ENCODE data around the gene ANXA2.

ANXA2 gene

DNA sequence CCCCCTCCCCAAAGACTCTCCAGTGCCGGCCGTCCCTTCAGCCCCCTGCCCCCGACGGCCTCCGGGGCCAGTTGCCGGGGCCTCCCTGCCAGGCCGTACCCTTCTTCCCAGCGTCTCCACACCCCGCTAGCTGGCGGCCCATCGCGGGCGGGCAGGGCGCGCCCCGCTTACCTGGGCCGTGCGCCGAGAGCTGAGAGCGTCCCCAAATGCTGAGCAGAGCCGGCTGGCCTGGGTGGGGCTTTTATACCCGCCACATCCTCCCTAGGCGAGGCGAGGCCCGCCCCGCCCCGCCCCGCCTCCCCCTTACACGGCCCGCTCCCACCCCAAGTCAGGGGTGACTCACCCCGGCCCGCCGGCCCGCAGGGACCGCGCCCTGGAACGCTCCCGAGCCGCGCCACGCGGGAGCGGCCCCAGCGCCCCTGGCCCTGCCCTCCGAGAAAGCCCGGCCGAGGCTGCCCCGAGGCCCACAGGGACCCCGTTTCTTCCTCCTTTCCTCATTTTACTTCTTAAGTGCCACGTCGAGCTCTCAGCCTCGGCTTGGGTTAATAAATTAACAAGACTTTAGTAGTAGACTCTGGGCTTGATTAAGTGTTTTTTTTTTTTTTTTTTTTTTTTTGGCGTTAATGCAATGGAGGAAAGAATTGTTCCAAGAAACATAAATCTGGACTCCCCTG, at the start of gene ANXA2:
Gene ANXA2, minus strand, starts transcription at position 215 of the 674 bp plus-strand sequence. CDS start 11,911 bp downstream, outside the sequence.
- TF ChIP-seq, protein P1, sequence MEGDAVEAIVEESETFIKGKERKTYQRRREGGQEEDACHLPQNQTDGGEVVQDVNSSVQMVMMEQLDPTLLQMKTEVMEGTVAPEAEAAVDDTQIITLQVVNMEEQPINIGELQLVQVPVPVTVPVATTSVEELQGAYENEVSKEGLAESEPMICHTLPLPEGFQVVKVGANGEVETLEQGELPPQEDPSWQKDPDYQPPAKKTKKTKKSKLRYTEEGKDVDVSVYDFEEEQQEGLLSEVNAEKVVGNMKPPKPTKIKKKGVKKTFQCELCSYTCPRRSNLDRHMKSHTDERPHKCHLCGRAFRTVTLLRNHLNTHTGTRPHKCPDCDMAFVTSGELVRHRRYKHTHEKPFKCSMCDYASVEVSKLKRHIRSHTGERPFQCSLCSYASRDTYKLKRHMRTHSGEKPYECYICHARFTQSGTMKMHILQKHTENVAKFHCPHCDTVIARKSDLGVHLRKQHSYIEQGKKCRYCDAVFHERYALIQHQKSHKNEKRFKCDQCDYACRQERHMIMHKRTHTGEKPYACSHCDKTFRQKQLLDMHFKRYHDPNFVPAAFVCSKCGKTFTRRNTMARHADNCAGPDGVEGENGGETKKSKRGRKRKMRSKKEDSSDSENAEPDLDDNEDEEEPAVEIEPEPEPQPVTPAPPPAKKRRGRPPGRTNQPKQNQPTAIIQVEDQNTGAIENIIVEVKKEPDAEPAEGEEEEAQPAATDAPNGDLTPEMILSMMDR (conservative IDR thresholded peaks at IDR 0.05; ENCODE audit: low read depth, low read length) = no peak
- no peak for DNase-seq (ENCODE audit: low read depth)
- H3K4me3 ChIP-seq (ENCODE audit: low read length) = peak within 1 kb of the TSS; percentile 84

GRCh38 chr15:60444289-60444912, 46.6 kb upstream of the ANXA2 start:
- no peak for DNase-seq (ENCODE audit: low read depth)
- TF ChIP-seq, protein P1 (conservative IDR thresholded peaks at IDR 0.05; ENCODE audit: low read depth, low read length) = peak; percentile 70
- no peak overlapping the region for H3K4me3 ChIP-seq (ENCODE audit: low read length)

DNA sequence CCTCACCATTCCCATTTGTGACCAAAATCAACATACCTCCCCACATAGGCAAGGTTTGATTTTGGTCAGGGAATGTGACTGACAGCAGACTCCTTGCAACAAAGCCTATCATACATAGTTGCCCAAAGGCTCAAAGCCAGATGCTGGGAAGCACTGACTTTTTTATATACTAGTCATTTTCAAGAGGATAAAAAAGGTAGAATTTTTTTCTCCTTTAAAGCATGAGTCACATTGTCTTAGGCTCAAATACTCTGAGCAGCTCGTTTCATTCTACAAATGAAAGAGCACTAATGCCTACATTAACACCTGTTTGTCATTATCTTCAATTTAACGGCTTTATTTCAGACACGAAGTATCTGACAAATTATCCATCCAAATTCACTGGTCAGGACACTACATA, 45.0 kb upstream of the ANXA2 start:
- DNase-seq (ENCODE audit: low read depth) = no peak
- TF ChIP-seq, protein P1 (conservative IDR thresholded peaks at IDR 0.05; ENCODE audit: low read depth, low read length) = no peak
- no peak overlapping the region for H3K4me3 ChIP-seq (ENCODE audit: low read length)

DNA sequence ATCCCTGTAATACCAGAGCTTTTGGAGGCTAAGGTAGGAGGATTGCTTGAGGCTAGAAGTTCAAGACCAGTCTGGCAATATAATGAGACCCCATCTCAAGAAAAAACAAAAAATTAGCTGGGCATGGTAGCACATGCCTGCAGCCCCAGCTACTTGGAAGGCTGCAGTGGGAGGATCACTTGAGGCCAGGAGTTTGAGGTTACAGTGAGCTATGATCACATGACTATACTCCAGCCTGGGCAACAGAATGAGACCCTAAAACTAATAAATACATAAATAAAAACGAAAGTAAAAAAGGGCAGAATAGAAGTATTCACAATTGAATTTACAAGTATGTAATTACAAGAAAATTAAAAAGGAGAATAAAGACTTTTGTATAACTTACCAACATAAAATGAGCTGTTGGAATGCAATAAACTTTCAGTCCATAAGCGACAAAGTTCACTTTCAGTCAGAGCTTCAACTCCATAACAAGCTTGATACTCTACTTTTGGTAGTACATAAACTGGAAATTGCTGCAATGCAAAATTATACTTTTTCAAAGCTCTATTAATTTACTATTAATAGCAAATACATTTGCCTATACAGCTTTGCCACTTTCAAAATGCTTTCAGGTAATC, 44.4 kb upstream of the ANXA2 start:
- no peak for DNase-seq (ENCODE audit: low read depth)
- TF ChIP-seq, protein P1 (conservative IDR thresholded peaks at IDR 0.05; ENCODE audit: low read depth, low read length) = no peak
- no peak overlapping the region for H3K4me3 ChIP-seq (ENCODE audit: low read length)

DNA sequence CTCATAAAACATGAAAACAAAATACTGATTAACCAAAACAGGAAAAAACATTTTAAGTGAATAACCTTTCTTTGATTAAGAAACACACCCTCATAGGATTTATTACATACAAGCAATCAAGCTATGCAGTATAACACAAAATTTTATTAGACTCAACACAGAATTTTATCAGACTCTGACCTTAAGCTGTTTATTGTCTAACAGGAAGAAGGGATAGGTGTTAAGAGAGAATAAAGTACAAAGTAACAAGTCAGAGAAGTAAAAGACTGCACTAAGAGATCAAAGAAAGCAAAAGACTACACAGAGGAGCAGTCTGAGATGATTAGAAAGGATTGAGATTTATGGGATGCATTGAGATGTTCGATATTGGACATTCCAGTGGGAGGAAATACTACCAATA, 43.5 kb upstream of the ANXA2 start:
- TF ChIP-seq, protein P1 (conservative IDR thresholded peaks at IDR 0.05; ENCODE audit: low read depth, low read length) = no peak
- no peak for DNase-seq (ENCODE audit: low read depth)
- H3K4me3 ChIP-seq (ENCODE audit: low read length) = no peak overlapping the region

GRCh38 chr15:60438646-60439045, 40.9 kb upstream of the ANXA2 start:
- TF ChIP-seq, protein P1 (conservative IDR thresholded peaks at IDR 0.05; ENCODE audit: low read depth, low read length) = no peak
- H3K4me3 ChIP-seq (ENCODE audit: low read length) = no peak overlapping the region
- no peak for DNase-seq (ENCODE audit: low read depth)

All from retinal pigment epithelial cell (primary cell).